Measurements from ENCODE around the gene RALGAPA1. TPM values are rescaled to one million over a fixed set of nuclear protein-coding genes. Genes with fewer than 3 reads are reported as not detected.
"Not testable (repeated sequence)": the region's sequence is repeated elsewhere in the genome, so short reads cannot be mapped to it uniquely, and the experiment has no call there.

Gene RALGAPA1
- total and polyA plus RNA-seq, 7 donors = 4.3 to 40.1 (median 28.0) TPM

DNA sequence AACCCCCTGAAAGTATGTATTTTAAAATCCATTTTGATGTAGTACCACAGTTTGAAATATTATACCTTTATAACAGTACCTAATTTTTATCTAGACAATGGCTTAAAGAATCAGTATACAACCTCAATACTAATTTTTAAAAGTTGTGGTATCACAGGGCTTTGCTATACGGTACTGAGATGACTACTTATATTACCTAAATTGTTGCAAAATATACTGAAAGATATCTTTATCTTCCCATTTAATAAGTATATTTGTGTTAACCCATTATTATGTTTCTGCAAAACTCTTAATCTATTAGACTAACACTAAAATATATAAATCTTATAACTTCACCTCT is 67.1 kb downstream of the RALGAPA1 start:
- no peaks in the 10 kb centered on the region for H3K4me1 ChIP-seq
- no peak overlapping the region for H3K4me3 ChIP-seq
- ATAC-seq = no peak
- H3K36me3 ChIP-seq (ENCODE audit: insufficient read depth in 1 of 2, low read depth in 1 of 2) = peaks cover 0 to 76% of the 10 kb centered on the region in 2 donors
- H3K27me3 ChIP-seq (ENCODE audit: insufficient read depth in 3 of 3, low read length in 2 of 3) = no peaks in the 10 kb centered on the region
- 96 to 98% (median 98%) methylated on average over 1 of the region's 1 CpG for WGBS, 3 donors
- intact Hi-C loops (cut with DNase I) = no loop called here
- TF ChIP-seq, protein P1, sequence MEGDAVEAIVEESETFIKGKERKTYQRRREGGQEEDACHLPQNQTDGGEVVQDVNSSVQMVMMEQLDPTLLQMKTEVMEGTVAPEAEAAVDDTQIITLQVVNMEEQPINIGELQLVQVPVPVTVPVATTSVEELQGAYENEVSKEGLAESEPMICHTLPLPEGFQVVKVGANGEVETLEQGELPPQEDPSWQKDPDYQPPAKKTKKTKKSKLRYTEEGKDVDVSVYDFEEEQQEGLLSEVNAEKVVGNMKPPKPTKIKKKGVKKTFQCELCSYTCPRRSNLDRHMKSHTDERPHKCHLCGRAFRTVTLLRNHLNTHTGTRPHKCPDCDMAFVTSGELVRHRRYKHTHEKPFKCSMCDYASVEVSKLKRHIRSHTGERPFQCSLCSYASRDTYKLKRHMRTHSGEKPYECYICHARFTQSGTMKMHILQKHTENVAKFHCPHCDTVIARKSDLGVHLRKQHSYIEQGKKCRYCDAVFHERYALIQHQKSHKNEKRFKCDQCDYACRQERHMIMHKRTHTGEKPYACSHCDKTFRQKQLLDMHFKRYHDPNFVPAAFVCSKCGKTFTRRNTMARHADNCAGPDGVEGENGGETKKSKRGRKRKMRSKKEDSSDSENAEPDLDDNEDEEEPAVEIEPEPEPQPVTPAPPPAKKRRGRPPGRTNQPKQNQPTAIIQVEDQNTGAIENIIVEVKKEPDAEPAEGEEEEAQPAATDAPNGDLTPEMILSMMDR (IDR thresholded peaks at IDR 0.05) = no peak
- H3K27ac ChIP-seq = no peak overlapping the region
- no peak for DNase-seq
- no peaks in the 10 kb centered on the region for H3K9me3 ChIP-seq

DNA sequence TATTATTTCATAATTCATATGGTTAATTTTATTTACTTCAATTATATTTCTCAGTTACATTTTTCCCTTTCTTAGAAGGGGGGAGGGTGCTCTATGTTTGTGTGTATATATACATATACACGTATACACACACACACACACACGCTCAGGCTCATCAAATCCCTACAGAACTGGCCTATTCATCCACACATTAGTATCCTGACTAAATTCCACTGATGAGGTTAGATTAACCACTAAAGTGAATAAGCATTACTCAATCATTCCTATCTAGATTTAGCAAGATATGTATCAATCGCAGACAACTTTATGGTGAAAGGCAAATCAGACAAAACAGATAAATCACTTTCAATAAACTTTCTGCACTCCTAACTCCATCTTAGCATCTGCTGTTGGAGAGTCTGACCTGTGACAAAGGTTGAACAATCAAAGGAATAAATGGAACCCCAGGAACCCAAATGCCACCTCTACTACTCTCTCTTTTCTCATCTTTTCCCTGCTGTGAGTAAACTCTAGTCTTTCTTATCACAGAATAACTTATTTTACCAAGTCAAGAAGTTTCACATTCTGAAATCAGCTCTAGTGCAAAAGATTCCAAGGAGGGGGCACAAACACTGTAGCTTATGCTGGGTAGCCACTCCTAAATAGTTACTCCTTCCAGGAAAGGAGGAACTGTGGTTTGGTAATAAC is 67.6 kb downstream of the RALGAPA1 start:
- no peak for DNase-seq
- no peak for ATAC-seq
- H3K27me3 ChIP-seq (ENCODE audit: insufficient read depth in 3 of 3, low read length in 2 of 3) = no peaks in the 10 kb centered on the region
- H3K9me3 ChIP-seq = no peaks in the 10 kb centered on the region
- intact Hi-C loops (cut with DNase I) = no loop called here
- no peak overlapping the region for H3K4me3 ChIP-seq
- peaks cover 0 to 76% of the 10 kb centered on the region in 2 donors for H3K36me3 ChIP-seq (ENCODE audit: insufficient read depth in 1 of 2, low read depth in 1 of 2)
- TF ChIP-seq, protein P1 (IDR thresholded peaks at IDR 0.05) = no peak
- H3K27ac ChIP-seq = no peak overlapping the region
- 91 to 97% (median 95%) methylated on average over 3 of the region's 3 CpGs for WGBS, 3 donors
- no peaks in the 10 kb centered on the region for H3K4me1 ChIP-seq

DNA sequence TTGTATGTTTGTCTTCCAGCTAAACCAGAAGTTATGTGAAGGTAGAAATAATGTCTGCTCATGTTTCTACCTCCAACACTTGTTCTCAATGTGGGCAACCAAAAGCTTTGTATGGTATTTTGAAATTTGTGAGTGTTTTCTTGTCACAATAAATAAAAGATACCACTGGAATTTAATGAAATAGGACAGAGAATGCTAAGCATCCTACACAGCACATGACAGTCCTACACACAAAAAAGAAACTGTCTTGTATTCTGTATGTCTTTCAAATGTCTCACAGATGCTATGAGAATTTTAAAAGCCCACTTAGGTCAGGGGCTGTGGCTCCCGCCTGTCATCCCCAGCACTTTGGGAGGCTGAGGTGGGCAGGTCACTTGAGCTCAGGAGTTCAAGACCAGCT is 68.9 kb downstream of the RALGAPA1 start:
- WGBS, 3 donors = 98 to 100% (median 100%) methylated on average over 1 of the region's 1 CpG
- Histone ChIP-seq H3K4me1 (no peaks in the 10 kb centered on the region), H3K4me3 (no peak overlapping the region), H3K27ac (no peak overlapping the region), H3K9me3 (no peaks in the 10 kb centered on the region), H3K27me3 (ENCODE audit: insufficient read depth in 3 of 3, low read length in 2 of 3) (no peaks in the 10 kb centered on the region), H3K36me3 (ENCODE audit: insufficient read depth in 1 of 2, low read depth in 1 of 2) (peaks cover 0 to 77% of the 10 kb centered on the region in 2 donors)
- TF ChIP-seq, protein P1 (IDR thresholded peaks at IDR 0.05) = no peak
- ATAC-seq (no peak), DNase-seq (no peak)
- intact Hi-C loops (cut with DNase I) = no loop called here

DNA sequence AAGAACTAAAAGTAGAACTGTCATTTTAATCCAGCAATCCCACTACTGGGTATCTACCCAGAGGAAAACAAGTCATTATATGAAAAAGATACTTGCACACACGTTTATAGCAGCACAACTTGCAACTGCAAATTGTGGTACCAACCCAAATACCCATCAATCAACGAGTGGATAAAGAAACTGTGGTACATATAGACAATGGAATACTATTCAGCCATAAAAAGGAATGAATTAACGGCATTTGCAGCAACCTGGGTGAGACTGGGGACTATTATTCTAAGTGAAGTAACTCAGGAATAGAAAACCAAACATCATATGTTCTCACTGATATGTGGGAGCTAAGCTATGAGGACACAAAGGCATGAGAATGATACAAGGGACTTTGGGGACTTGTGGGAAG is 73.9 kb downstream of the RALGAPA1 start:
- H3K36me3 ChIP-seq (ENCODE audit: insufficient read depth in 1 of 2, low read depth in 1 of 2) = peaks cover 0 to 46% of the 10 kb centered on the region in 2 donors
- ATAC-seq; DNase-seq; H3K9me3 ChIP-seq; H3K4me3 ChIP-seq; H3K27me3 ChIP-seq (ENCODE audit: insufficient read depth in 3 of 3, low read length in 2 of 3); H3K27ac ChIP-seq; intact Hi-C loops (cut with DNase I); H3K4me1 ChIP-seq: not testable (repeated sequence)
- 91 to 96% (median 96%) methylated on average over 3 of the region's 3 CpGs for WGBS, 3 donors

DNA sequence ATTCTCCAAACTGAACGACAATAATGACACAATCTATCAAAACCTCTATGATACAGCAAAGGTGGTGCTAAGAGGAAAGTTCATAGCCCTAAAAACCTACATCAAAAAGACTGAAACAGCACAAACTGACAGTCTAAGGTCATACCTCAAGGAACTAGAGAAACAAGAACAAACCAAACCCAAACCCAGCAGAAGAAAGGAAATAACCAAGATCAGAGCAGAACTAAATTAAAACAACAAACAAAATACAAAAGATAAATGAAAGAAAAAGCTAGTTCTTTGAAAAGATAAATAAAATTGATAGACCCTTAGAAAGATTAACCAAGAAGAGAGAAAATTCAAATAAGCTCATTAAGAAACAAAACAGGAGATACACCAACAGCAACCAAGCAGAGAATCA is 75.6 kb downstream of the RALGAPA1 start:
- H3K27ac ChIP-seq; H3K27me3 ChIP-seq (ENCODE audit: insufficient read depth in 3 of 3, low read length in 2 of 3); H3K9me3 ChIP-seq; DNase-seq; ATAC-seq; H3K4me1 ChIP-seq; H3K4me3 ChIP-seq; intact Hi-C loops (cut with DNase I): not testable (repeated sequence)
- H3K36me3 ChIP-seq (ENCODE audit: insufficient read depth in 1 of 2, low read depth in 1 of 2) = peaks cover 0 to 56% of the 10 kb centered on the region in 2 donors
- 96 to 99% (median 97%) methylated on average over 1 of the region's 1 CpG for WGBS, 3 donors

DNA sequence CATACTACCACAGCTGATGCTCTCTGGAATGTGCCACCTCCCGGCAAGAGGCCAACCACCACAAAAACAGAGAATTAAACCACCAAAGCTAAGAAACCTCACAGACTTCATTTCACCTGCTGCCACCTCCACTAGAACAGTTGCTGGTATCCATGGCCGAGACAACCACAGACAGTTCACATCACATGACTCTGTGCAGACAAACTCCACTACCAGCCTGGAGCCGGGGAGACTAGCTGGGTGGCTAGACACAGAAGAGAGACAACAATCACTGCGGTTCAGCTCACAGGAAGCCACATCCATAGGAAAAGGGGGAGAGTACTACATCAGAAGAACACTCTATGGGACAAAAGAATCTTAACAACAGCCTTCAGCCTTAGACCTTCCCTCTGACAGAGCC is 78.2 kb downstream of the RALGAPA1 start:
- Histone ChIP-seq H3K9me3 (no peaks in the 10 kb centered on the region), H3K36me3 (ENCODE audit: insufficient read depth in 1 of 2, low read depth in 1 of 2) (peaks cover 0 to 56% of the 10 kb centered on the region in 2 donors), H3K4me1 (no peaks in the 10 kb centered on the region), H3K27ac (no peak overlapping the region), H3K27me3 (ENCODE audit: insufficient read depth in 3 of 3, low read length in 2 of 3) (no peaks in the 10 kb centered on the region), H3K4me3 (no peak overlapping the region)
- DNase-seq (no peak), ATAC-seq (no peak)
- TF ChIP-seq, protein P1 (IDR thresholded peaks at IDR 0.05) = no peak
- 92 to 97% (median 95%) methylated on average over 4 of the region's 4 CpGs for WGBS, 3 donors
- intact Hi-C loops (cut with DNase I) = no loop called here

Measured in psoas muscle (tissue), 8 donors.